Stimulated activated CD8-positive, alpha-beta memory T cell treated with anti-CD3 and anti-CD28 coated beads, Interleukin-7, amount 100 ng/mL, for 24 hours (primary cell): ENCODE measurements around the gene ANO6.
"Not testable (repeated sequence)": the region's sequence is repeated elsewhere in the genome, so short reads cannot be mapped to it uniquely, and the experiment has no call there.

Source experiments
- DNase-seq: peaks from one replicate; pipeline ENCODE4 v3.0.0-alpha.2; 2020; ENCODE audit warnings: low read depth

Gene ANO6

DNA sequence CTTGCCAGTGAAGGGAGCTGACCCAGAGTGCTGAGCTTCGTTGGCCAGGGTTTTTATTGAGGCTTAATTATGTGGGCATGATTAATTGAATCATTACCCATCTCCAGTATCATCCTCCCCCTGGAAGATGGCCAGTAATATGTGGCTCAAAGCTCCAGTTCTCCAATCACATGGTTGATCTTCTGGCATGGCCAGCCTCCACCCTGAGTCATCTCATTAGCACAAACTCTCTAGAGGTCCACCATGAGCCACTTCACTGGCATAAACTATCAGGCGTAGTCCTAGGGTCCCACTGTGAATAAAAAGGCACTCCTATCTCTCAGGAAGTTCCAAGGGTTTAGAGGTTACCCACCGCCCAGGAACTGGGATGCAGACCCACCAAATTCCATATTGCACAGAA lies 135.0 kb downstream of the ANO6 start:
- DNase-seq: no peak

DNA sequence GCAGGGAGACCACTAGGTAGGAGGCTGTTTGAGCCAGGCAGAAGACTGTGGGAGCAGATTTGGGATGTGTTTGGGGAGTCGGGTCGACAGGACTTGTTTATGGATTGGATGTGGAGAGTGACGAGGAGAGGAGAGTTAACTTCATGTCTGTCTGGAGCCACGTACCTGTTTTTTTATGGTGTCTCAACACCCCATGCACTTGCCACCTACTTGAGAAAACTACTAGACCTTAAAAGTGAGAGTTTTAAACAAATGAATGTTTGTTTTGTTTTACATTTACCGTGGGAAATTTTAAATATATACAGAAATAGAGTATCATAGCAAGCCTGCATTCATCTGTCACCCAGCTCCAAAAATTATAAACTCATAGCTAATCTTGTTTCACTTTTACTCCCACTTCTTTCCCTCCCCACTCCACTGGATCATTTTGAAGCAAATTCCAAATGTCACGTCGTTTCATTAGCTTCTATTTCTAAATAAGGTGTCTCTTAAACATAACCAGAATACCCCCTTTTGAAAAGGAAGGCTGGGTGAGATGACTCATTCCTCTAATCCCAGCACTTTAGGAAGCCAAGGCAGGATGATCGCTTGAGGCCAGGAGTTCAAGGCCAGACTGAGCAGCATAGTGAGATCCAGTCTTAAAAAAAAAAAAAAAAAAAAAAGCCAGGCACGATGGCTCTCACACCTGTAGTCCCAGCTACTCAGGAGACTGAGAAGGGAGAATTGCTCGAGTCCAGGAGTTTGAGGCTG lies 136.2 kb downstream of the ANO6 start:
- no peak for DNase-seq

DNA sequence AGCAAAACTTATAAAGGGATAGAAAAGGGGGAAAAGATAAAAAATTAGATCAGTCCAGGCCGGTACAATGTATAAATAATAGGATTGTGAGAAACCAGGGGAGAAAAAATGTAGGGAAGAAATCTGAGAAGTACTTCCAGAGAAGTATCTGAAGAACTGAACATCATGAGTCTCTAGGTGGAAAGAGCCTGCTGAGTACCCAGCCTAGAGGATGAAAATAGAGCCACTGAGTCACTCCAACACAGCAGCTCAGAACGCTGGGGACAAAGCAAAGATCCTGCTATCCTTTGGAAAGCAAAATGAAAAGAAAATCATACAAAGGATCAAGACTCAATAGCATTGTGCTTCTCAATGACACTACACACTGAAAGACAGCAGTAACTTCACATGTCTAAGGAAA lies 138.0 kb downstream of the ANO6 start:
- DNase-seq: no peak

DNA sequence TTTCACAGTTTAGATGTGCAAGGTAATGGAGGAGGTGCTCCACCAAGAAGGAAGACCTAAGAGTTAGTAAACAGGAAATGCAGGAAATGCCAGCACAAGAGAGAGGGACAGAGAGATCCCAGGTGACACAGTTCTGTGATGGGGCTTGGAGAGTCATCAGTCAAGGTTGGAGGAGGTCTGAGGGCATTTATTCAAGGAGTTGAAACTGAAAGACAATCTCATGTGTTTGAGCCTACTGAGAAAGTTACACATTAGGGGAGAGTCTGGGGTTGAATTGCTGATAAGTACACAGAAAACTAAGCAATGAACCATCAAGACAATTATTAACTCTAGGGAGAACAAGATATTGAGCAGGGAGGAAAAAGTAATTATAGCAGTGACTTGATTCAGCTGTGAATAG lies 138.5 kb downstream of the ANO6 start:
- no peak for DNase-seq

DNA sequence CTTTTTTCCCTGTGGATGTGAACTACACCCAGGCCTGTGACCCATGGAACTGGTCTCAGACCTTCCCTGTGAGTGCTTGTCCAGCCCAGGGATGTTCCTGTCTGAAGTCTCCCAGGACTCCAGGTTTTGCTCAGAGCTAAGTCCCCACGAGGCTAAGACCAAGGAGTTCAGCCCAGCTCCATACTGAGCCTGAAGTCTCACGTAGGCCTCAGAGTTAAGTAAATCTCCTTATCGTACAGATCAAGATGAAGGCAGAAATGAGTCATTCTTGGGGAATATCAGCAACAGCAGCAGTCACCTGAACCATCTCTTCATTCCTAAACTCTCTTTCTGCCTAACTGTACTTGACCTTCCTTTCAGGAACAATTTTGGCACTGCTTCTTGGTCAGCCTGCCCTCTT lies 139.8 kb downstream of the ANO6 start:
- DNase-seq: no peak

DNA sequence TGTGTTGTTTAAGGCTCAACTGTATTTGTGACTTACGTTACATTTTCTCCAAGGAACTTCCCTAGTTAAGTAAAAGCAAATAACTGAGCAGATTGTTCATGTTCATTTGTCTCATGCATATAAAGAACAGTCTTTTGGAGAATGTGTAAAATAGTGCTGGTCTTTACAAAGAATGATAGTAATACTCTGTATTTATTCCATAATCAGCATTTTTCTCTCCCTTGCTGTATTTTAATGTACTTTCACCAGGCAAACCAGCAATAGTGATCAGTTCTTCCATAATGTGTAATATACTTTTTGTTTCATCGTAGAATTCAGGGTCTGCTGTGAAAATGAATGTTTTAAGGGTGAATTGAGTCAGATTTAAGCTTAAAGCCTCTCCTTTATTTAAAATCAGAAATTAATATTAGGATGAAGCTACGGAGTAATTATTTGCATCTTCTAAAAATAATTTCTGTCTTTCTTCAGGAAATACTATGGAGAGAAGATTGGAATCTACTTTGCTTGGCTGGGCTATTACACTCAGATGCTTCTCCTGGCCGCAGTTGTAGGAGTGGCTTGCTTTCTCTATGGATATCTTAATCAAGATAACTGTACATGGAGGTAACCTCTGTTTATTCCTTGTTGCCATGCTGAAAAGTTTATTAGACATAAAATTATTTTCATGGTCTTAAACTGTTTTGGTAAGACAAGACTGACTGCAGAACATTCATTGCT lies 141.1 kb downstream of the ANO6 start:
- no peak for DNase-seq

DNA sequence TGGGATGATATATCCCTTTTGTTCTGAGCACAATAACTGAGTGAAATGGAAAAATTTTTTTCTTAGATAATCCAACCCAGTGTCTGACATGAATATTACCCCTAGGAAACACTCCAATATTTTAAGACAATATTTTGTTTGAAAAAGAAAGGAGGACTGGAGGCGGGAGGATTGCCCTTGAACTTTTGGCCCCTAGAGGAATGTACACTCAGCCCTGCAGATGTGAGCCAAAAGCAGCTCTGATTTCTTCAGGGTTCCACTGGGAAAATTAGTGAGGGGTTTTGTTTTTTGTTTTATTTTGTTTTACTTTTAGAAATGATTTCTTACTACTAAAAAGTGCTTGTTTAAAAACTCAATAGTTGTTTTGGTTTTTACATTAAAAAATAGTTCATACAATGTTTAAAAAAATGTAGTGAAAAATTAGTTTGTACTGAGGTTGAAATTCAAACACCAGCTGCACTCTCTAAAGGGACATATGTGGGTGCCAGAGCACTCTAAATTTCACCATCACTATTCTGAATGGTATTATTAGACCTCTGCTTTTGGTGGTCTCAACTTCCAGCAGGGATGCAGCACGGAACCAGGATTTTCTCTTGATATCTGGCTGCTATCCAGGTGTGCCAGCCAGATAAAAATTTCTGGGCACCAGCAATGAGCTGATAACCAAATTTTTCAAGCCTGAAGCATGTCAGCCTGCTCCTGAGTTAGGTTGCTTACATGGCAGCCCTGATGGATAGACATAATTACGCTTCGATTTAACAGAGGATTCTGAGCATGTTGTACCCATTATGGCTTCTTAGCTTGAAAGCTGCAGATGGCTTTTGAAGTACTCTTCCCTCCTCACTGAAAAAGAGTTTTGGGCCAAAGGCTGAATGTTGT lies 141.9 kb downstream of the ANO6 start:
- no peak for DNase-seq

DNA sequence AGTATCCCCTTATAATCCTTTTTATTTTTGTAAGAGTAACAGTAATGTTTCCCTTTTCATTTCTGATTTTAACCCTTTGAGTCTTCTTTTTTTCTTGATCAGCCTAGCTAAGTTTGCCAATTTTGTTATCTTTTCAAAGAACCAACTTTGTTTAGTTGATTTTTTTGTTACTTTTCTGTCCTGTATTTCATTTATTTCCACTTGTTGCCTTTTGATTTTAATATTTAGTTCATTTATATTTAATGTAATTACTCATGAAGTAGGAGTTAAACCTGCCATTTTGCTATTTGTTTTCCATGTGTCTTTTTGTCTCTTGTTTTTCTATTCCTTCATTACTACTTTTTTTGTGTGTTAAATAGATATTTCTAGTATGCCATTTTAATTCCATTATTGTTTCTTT lies 146.4 kb downstream of the ANO6 start:
- no peak for DNase-seq

DNA sequence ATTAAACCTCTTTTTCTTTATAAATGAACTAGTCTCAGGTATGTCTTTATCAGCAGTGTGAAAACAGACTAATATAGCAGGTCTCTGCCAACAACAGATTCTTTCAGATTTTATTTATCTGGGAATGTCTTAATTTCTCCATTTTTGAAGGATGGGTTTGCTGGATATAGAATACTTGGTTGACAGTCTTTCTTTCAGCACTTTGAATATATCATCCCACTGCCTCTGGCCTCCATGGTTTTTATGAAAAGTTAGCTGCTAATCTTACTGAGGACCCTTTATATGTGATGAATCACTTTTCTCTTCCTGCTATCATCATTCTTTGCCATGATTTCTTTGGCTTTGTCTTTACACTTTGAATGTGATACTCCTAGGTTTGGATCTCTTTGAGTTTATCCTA lies 148.0 kb downstream of the ANO6 start:
- no peak for DNase-seq

DNA sequence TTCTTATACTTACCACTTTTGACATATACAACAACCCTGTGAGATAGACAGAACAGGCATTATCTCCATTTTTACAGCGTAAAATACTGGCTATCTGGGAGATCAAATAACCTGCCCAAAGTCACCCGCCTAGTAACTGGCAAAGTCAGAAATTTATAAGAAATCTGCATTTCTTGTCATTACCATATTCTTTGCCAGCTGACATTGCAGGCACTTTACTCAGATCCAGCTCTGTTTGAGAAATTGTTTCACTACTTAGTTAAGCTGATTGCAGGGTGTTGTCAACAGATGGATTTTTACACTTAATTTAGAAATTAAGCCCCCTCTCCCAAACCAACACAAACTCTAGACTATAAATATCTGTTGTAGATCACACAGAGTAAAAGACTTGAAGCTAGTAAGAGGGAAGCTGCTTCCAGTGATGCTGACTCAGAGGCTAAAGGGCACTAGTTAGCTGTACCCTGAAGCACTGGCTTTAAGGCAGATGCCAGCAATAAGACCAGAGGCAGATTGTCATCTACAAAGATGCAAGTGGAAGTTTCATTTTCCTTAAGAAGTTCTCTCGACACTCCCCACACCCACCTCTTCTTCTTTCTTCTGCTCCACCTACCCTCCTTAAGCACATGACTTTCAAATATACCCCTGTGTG lies 153.1 kb downstream of the ANO6 start:
- DNase-seq: no peak

DNA sequence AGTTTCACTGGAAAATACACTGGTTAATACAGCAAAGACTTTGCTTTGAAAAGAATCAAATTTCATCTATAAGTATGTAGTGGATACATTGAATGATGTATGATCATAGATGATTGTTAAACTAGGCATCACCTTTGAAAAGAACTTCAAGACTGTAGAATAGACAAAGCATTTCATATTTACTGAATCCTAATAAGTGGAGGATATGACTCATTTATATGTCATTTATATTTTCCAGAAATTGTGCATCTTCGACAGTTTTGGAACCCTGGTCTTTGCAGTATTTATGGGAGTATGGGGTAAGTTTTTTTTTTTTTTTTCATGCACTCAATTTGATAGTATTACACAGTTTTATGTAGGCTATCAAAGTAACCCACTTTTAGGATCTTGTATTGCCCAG lies 161.9 kb downstream of the ANO6 start:
- DNase-seq: no peak

DNA sequence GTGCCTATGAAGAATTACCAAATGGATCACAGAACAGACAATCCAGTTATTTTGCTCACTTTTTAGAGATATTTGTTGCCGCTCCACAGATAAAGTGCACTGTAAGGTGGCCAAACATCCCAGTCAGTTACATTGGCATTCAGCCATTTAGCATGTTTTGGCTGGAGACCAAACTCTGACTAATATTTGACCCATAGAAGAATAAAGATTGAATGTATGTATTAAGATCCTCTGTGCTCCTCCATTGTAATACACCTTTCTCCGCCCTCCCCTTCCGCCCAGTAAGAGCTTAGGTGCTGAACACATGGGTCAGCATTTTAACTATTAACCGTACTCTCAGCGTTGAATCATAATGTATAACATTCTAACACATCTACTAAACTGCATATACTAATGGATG lies 163.4 kb downstream of the ANO6 start:
- no peak for DNase-seq

DNA sequence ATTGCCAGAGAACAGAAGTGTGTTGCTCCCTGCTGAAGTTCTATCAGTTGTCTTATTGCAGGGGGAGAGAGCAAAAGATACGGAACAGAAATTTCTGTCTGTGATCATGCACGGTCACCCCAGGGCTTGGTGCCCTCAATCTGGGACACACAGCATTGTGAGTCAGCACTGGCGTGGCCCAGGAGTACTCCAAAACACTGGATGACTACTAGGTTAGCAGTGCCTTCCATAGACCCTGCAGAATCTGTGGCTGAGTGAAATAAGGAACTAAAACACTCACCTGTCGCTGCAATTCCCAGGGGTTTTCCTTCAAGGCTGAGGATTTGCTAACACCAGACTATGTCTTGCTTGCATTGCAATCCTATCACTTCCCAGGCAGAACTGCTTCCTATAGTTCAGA lies 165.5 kb downstream of the ANO6 start:
- no peak for DNase-seq

DNA sequence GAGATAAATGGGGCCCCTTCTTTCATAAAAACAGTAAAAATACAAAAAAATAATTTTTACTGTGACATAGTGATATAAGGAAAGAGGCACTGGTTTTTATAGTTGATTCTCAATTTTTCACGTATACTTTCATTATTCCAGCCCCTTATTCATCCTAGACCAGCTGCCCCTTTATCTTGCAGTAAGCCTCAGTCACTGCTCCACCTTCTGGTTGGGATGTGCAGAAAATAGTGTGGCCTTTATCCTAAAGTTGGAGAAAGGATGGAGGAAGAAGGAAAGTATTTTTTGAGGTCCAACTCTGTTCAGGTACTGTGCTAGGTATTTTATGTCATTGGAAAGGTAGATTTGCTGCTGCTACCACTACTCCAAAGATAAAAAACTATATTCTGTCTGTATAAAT lies 172.7 kb downstream of the ANO6 start:
- DNase-seq: no peak

DNA sequence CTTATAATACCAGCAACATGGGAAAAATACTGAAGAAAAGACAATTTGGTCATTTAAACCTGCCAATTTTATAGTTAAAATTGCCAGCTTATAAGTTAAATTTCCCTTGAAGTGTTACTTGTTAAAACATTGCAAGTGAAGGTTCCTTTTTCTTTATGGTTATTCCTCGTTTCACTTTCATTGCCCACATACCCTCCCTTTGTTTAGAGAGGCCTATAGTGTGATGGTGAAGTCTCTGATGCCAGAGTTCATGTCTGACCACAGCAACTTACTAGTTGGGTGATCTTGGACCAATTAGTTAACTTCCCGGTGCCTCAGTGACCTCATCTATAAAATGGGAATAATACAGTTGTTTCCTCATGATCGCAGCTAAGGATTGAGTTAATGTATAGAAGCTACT lies 173.5 kb downstream of the ANO6 start:
- no peak for DNase-seq

DNA sequence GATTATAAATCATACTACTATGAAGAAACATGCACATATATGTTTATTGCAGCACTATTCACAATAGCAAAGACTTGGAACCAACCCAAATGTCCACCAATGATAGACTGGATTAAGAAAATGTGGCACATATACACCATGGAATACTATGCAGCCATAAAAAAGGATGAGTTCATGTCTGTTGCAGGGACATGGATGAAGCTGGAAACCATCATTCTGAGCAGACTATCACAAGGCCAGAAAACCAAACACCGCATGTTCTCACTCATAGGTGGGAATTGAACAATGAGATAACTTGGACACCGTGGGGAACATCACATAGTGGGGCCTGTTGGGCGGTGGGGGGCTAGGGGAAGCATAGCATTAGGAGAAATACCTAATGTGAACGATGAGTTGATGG lies 181.6 kb downstream of the ANO6 start:
- not testable (repeated sequence) for DNase-seq

DNA sequence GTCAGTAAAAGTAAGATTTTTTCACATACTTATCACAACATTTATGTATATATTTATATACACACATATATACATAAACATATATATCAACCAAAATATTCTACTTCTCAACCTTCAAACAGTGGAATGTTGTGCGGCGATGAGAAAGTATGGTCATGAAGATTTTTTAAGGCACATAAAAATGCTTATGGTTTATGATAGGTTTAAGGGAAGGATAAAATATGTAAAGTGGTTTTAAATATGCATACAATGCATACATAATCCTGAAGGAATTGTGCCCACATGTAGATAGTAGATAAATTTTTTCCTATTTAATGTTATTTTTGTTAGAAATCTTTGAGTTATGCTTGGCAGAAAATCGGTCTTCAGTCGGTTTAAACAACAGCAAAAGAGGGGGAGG lies 182.7 kb downstream of the ANO6 start:
- DNase-seq: no peak

DNA sequence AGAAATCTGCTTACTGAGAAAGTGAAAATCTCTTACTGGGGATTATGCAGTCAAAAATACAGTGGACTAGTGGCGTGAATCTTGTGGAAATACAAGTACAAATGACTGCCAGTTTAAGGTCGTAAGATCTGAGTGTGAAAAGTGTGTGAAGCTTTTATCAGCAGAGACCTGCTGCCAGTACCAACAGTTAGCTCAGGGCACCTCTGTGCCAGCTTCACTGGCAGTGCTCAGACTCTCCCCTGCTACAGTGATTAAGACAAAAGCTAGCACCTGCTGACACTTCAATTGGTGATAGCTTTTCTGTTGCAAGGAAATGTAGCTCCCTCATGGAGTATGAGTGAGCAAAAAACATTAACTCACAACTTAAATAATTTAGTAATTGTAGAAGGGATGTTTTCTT lies 185.1 kb downstream of the ANO6 start:
- no peak for DNase-seq

DNA sequence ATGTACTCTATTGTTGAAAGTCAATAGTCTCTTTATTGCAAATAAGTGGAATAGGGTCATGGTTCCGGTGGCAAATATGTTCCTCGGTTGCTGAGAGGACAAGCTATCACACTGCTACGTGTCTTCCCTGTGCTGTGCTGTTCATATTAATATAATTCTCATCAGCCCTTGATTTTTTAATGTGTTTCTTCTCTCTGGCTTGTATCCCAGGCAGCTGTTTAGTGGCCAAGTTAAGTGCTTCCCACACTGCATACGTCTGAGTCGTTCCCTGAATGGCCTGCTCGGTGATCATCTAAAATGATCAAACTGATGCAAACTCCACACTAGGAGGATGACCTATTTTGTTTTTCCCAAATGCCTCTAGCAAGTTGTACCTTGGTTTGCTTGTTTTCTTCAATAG lies 186.4 kb downstream of the ANO6 start:
- DNase-seq: no peak

DNA sequence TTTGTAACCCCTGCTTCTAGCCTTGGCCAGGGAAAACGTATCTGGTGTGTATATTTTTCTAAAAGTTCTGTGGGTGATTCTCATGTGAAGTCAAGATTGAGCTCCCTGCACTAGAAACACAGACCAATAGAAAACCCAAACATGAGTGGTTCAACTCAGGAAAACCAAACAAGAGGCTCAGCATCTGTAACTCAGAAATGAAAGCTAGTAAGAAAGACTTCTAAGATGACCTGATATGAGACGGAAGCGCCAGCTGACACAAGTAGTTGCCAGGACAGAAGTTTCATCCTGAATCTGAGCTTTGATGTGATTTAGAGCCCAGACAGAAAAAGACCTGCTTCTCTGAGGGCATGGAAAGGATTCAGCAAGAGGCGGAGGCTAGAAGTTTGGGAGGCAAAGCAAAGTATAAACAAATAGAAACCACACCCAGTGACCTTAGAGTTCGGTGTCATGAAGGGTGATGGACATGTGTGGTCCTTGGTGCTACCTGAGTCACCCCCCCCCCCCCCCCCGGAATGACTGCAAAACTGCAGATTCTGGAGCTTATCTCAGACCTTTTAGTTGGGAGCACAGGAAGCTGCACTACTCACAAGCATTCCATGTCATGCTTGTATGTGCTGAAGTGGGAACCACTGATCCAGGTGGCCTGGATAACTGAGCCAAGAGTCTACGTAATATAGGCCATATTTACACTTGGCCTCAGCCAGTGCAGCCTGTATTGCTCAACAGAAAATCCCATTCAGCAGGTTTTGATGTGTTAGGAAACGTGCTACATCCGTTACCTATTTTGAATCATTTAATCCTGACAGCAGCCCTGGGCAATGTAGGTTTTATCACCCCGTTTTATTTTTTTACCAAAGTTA lies 191.3 kb downstream of the ANO6 start:
- no peak for DNase-seq

DNA sequence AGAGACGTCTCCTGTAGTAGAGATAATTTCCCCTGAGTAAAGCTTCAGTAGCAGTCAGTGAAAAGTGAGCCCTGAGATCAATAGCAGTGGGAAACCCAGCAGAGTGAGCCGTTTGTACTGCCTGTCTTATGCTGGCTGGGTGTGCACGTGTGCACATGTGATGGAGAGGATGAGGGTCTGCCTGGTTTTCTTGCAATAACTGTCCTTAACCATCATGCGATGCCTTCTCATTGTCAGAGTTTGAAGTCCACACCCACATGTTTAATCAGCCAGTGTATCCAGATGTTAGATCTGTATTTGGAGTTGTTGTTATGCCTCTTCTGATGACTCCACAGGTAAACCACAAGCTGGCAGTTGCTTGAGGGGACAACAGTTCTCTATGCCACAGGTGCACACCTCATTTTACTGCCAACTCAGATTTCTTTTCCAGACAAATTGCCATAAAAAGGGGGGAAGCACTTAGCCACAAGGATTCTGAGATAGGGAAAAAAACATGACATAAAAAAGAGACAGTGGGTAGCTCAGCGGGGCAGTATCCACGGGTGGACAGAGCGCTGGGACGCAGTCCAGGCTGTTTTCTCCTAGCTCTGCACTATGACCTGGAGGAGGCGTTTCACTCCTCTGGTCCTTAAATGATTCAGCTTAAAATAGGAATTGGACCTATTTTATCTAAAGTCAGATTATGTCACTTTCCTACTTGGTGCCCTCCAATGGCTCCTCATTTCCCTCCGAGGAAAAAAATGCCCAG lies 192.3 kb downstream of the ANO6 start:
- no peak for DNase-seq
